Stimulated activated naive B cell treated with anti-CD40 and anti-IgM and Interleukin-4, amounts not matched to agents 10 μg/mL and 1 μg/mL and 100 μg/mL, for 72 hours (primary cell): ENCODE measurements around the gene STC2.

Source experiments
- ATAC-seq, 2 donors: fragments of 150-1000 bp; cut with Tn5 transposase; replicated peaks; 2 replicates each; pipeline ENCODE4 v1.10.0; 2021; ENCODE audit warnings: moderate library complexity in 1 of 2
- DNase-seq: peaks from one replicate; pipeline ENCODE4 v3.0.0; 2021
- H3K27ac Mint-ChIP-seq: one replicate; pipeline ENCODE4 v1.8.0; 2022; ENCODE audit warnings: mild to moderate bottlenecking, mixed read lengths
- H3K27me3 Mint-ChIP-seq, 2 donors: one replicate each; pipeline ENCODE4 v1.8.0; 2022; ENCODE audit warnings: mixed read lengths in 2 of 2
- H3K36me3 Mint-ChIP-seq, 2 donors: one replicate each; pipeline ENCODE4 v1.8.0; 2022; ENCODE audit warnings: mixed read lengths in 2 of 2, mild to moderate bottlenecking in 1 of 2
- H3K4me1 Mint-ChIP-seq, 2 donors: one replicate each; pipeline ENCODE4 v1.8.0; 2022; ENCODE audit warnings: mixed read lengths in 2 of 2, mild to moderate bottlenecking in 1 of 2
- H3K4me3 Mint-ChIP-seq, 2 donors: one replicate each; pipeline ENCODE4 v1.8.0; 2022; ENCODE audit warnings: mild to moderate bottlenecking in 2 of 2, mixed read lengths in 2 of 2, moderate library complexity in 1 of 2
- H3K9me3 Mint-ChIP-seq, 2 donors: one replicate each; pipeline ENCODE4 v1.8.0; 2022; ENCODE audit warnings: mixed read lengths in 2 of 2, mild to moderate bottlenecking in 1 of 2

Gene STC2

DNA sequence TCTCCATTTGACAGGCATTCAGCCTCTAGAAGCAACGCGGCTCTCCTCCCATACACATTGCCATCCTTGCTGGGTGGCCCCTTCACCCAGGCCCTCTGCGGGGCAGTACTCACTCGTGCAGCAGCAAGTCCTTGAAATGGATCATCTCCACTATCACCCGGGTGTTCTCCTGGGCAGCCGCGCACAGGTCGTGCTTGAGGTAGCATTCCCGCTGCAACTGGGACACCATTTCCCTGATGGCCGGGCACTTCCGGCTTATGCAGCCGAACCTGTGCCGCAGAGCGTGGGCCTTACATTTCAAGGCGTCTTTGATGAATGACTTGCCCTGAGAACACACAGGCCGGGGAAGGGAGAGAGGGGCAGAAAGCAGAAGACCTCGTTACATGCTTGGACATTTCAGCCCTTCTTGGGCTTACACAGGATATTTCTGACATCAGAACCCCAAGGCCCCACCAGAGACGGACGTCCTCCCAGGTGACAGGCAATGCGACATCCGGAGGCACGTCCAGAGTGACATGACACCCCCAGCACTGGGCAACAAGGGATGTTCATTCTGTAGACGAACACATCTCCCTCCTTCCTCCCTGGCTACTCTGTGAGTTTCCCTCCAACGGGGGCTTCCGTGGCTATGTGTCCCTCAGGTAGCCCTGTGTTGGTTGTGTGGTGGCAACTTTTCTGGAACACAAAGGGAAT, 5.0 kb downstream of the STC2 start:
- H3K36me3 Mint-ChIP-seq = peaks cover 2% of the 10 kb centered on the region in 2 donors
- no peak overlapping the region for H3K4me3 Mint-ChIP-seq
- peaks cover 67 to 76% of the 10 kb centered on the region in 2 donors for H3K27me3 Mint-ChIP-seq
- H3K9me3 Mint-ChIP-seq = peaks cover 0 to 2% of the 10 kb centered on the region in 2 donors
- no peak overlapping the region for H3K27ac Mint-ChIP-seq
- no peak for DNase-seq
- no peak for ATAC-seq
- H3K4me1 Mint-ChIP-seq = peaks cover 8 to 20% of the 10 kb centered on the region in 2 donors

DNA sequence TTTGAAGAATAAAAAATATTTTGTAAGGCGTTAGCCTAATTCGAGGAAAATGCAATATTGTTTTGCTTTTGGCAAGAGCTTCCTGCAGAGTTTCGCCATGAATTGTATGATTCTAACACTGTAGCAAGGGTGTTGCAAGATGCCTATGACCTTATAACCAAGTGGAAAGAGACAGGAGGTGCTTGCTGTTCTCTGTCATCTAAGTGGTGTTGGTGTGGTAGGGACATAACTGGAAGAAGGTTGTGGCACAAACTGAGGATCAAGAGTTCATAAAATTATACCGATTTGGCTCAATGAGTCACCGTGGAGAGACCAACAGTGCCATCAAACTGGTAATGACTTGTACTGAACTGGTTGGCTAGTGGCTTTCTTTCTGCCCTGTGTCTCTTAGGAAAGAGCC, 6.3 kb downstream of the STC2 start:
- Mint-ChIP-seq H3K27ac (no peak overlapping the region), H3K4me1 (peaks cover 4 to 10% of the 10 kb centered on the region in 2 donors), H3K27me3 (peaks cover 66 to 74% of the 10 kb centered on the region in 2 donors), H3K9me3 (peaks cover 0 to 2% of the 10 kb centered on the region in 2 donors), H3K36me3 (no peaks in the 10 kb centered on the region), H3K4me3 (no peak overlapping the region)
- ATAC-seq (no peak), DNase-seq (no peak)

DNA sequence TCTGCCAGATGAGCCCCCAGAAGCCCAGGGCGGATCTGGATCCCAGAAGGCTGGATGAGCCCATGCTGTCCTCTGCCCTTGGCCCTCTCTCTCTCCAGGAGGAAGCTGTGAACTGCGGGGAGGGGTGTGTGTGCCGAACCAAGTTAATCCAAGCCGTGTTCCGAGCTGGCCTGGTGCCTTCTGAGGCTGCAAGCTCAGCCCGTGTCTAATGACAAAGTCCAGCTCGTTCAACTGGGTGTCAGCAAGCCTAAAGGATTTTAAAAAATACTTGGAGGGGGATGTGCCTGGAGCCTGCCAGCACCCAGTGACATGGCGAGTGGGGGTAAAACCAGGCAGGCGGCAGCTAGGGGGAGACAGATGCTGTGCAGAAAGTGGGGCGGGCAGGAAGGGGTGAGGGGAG, 8.0 kb downstream of the STC2 start:
- H3K36me3 Mint-ChIP-seq = no peaks in the 10 kb centered on the region
- H3K27ac Mint-ChIP-seq = no peak overlapping the region
- H3K4me3 Mint-ChIP-seq = no peak overlapping the region
- ATAC-seq (no peak), DNase-seq (no peak)
- H3K4me1 Mint-ChIP-seq = peaks cover 4 to 10% of the 10 kb centered on the region in 2 donors
- H3K9me3 Mint-ChIP-seq = peaks cover 0 to 2% of the 10 kb centered on the region in 2 donors
- H3K27me3 Mint-ChIP-seq = peaks cover 64 to 73% of the 10 kb centered on the region in 2 donors

DNA sequence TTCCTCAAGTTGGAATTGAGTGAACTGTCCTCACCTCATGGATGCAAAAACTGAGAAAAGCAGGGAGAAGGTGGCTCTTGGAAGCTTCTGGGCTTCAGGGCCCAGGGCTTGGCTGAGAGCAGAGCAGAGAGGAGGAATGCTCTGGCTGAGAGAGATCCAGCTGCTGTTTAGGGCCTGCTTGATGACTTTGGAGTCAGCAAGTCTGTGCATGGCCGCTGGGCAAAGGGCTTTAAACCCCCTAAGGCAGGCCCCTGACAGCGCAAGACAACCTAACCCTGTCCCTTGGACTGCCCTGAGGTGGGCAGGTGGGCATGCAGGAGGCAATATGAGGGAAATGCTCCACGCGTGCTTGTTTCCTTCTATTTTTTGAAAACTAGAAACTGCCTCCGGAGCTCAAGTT, 8.6 kb downstream of the STC2 start:
- H3K9me3 Mint-ChIP-seq = peaks cover 0 to 2% of the 10 kb centered on the region in 2 donors
- H3K27ac Mint-ChIP-seq = no peak overlapping the region
- ATAC-seq (no peak), DNase-seq (no peak)
- H3K36me3 Mint-ChIP-seq = no peaks in the 10 kb centered on the region
- peaks cover 64 to 71% of the 10 kb centered on the region in 2 donors for H3K27me3 Mint-ChIP-seq
- no peak overlapping the region for H3K4me3 Mint-ChIP-seq
- H3K4me1 Mint-ChIP-seq = peaks cover under 1 to 9% of the 10 kb centered on the region in 2 donors

DNA sequence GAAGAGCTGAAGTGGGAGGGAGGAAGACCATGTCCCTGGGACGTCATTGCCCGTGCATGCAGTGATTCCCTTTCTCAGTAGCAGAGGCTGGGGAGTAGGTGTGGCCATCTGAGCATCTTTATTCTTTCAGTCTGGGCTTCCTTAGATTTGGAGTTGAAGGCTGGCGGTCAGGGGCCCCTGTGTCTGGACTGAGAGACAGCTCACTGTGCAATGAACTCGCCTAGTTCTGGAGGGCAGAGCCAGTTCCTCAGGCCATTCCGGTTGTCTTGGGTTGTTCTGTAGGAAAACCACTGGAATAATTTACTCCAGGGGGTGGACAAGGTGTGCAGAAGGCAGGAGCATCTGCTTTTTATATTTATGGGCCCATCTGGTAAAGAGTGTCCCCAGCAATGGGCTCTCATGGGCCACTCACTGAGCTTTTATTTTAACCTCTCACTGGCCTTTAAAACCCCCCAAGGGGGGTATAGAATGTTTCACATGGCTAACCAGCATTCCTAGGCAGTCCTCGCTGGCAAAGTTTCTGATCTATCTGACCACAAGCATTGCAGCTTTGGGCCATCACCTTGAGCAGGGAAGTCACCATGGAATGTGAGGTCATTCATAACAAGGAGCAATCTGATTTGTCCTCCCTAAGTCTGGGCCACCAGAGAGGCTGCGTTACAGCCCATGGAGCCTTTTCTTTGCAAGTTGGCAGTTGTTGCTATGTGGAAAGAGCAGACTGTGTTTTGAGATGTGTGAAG, 9.2 kb downstream of the STC2 start:
- H3K36me3 Mint-ChIP-seq = no peaks in the 10 kb centered on the region
- peaks cover 0 to 2% of the 10 kb centered on the region in 2 donors for H3K9me3 Mint-ChIP-seq
- no peak for ATAC-seq
- DNase-seq = no peak
- H3K27ac Mint-ChIP-seq = no peak overlapping the region
- H3K4me3 Mint-ChIP-seq = no peak overlapping the region
- H3K4me1 Mint-ChIP-seq = peaks cover 0 to 3% of the 10 kb centered on the region in 2 donors
- peaks cover 64 to 71% of the 10 kb centered on the region in 2 donors for H3K27me3 Mint-ChIP-seq

DNA sequence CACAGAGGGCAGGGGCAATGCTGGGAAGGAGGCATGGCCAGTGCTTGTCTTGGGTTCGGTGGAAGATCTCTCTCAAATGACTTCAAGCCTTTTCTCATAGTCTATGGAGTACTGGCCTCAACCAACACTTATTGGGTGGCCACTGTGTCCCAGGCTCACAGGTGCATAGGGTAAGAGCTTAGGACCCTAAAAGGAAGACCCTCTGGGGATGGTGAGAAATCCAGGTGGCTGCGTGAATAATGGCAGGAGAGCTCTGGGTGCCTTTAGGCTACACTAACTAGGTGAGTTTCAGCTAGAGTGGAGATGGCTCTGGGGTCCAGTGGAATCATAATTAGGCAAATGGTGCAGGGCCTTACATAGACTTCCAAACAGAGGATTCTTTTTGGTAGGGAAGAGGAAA, 9.9 kb downstream of the STC2 start:
- no peak overlapping the region for H3K4me3 Mint-ChIP-seq
- no peaks in the 10 kb centered on the region for H3K9me3 Mint-ChIP-seq
- ATAC-seq (no peak), DNase-seq (no peak)
- H3K27ac Mint-ChIP-seq = no peak overlapping the region
- H3K4me1 Mint-ChIP-seq = no peaks in the 10 kb centered on the region
- H3K27me3 Mint-ChIP-seq = peaks cover 61 to 67% of the 10 kb centered on the region in 2 donors
- H3K36me3 Mint-ChIP-seq = no peaks in the 10 kb centered on the region

DNA sequence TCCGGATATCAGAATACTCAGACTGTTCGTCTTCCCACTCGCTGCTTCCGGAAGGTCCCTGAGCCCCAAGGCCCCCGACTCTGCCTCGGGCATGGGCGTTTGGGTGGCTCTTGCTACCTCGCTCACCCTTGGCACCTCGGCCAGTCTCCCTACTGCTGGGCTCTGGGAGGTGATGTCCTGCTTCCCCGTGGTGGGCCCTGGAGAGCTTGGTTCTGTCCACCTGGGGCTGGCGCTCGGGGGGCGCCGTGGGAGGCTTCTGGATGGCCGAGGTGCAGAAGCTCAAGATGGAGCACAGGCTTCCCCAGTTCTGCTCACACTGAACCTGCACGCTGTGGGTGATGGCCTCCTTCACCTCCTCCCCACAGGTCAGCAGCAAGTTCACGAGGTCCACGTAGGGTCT, 10.4 kb downstream of the STC2 start:
- Mint-ChIP-seq H3K4me3 (no peak overlapping the region), H3K4me1 (no peaks in the 10 kb centered on the region), H3K9me3 (no peaks in the 10 kb centered on the region), H3K36me3 (no peaks in the 10 kb centered on the region), H3K27ac (no peak overlapping the region), H3K27me3 (peaks cover 61 to 67% of the 10 kb centered on the region in 2 donors)
- DNase-seq (no peak), ATAC-seq (no peak)

DNA sequence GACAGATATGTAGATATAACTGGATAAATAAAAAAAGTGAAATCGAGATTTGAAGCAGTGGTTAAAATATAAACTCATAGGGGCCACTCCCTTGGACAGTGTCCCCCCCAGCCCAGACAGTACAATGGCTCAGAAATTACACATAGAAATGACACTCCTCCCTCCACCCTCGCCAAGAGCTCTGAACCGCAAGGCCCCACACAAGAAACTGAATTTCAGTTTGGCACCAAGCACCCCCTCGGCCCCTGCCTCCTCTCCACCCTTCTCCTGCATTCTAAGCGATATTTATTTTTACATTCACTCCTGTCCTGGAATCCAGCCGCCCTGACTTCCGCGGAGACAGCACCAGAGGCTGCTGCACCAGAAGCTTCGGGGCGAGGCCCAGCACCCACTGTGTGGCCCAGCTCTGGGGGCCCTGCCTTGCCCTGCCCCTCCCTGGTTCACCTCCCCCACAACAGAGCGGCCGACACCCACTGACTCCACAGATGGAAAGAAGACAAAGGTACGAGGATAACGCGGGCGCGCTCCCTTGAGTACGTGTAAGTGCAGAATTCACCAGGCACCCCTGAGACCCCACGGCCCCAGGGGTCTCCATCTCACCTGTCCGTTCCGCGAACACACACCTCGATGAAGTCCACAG, 11.0 kb downstream of the STC2 start:
- H3K36me3 Mint-ChIP-seq = no peaks in the 10 kb centered on the region
- H3K27ac Mint-ChIP-seq = no peak overlapping the region
- H3K4me1 Mint-ChIP-seq = no peaks in the 10 kb centered on the region
- DNase-seq (no peak), ATAC-seq (no peak)
- H3K27me3 Mint-ChIP-seq = peaks cover 63 to 67% of the 10 kb centered on the region in 2 donors
- H3K4me3 Mint-ChIP-seq = no peak overlapping the region
- no peaks in the 10 kb centered on the region for H3K9me3 Mint-ChIP-seq

DNA sequence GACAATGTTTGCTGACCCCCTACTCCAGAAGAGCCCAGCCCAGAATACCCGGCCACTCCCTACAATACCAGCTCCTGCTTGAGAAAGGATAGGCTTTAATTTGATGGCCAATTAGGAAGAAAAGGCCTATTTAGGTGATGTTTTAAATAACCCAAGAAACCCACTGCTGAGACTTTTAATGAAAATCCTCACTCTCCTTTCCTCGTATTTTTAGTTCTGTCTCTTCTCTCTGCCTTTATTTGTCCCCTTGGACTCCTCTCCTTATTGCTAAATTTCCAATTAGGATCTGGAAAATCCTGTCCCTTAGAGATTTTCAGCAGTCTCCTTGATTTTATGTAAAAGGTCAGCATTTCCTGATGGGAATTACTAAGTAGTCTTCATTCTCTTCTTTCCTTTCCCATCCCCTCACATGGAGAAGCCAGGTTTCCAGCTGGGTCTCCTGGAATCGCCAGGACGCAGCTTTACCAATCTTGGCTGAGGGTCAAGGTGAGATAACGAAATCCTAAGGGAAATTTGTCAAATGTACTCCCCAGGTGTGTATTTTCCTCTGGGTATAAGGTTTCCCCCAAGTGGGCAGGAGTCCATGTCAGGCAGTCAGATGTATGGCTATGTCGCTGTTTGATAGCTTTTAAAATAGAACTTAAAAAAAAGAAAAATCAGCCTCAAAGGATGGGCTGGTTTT, 11.7 kb downstream of the STC2 start:
- Mint-ChIP-seq H3K4me1 (no peaks in the 10 kb centered on the region), H3K27me3 (peaks cover 71 to 74% of the 10 kb centered on the region in 2 donors), H3K9me3 (no peaks in the 10 kb centered on the region), H3K27ac (no peak overlapping the region), H3K36me3 (no peaks in the 10 kb centered on the region), H3K4me3 (no peak overlapping the region)
- no peak for DNase-seq
- ATAC-seq = no peak

DNA sequence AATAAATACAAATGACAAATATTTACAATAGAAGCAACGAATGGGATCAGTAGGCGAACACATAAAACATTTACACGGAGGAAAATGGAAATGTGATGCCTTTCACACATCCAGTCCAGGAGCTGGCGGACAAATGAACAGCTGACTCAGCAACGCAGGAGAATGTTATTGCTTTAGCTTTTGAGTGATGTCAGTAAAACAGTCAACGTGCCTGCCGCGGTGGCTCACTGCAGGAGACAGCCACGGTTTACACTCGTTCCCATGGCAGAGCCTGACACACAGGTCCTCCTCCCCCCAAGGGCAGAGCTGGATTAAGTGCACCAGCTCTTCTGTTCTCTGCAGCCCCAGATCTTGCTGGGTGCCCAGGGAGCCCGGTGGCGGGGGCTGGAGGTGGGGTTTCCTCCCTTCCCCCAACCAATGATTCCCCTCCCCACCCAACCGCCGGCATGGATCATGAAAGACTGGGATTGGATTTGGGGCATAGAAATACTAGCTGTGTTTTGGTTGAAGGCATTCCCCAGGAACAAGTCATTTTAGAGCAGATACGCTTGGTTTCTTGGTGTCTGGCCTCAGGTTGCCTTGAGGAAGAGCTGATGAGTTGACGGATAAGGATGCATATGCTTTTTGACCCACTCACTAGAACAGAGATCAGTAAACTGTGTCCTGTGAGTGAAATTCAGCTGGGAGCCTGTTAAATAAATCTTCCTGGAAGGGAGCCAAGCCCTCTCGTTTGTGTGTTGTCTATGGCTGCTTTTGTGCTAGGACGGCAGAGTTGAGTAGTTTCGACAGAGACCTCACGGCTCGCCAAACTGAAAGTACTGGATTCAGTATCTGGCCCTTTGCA, 12.5 kb downstream of the STC2 start:
- H3K27me3 Mint-ChIP-seq = peaks cover 73 to 77% of the 10 kb centered on the region in 2 donors
- DNase-seq (no peak), ATAC-seq (no peak)

DNA sequence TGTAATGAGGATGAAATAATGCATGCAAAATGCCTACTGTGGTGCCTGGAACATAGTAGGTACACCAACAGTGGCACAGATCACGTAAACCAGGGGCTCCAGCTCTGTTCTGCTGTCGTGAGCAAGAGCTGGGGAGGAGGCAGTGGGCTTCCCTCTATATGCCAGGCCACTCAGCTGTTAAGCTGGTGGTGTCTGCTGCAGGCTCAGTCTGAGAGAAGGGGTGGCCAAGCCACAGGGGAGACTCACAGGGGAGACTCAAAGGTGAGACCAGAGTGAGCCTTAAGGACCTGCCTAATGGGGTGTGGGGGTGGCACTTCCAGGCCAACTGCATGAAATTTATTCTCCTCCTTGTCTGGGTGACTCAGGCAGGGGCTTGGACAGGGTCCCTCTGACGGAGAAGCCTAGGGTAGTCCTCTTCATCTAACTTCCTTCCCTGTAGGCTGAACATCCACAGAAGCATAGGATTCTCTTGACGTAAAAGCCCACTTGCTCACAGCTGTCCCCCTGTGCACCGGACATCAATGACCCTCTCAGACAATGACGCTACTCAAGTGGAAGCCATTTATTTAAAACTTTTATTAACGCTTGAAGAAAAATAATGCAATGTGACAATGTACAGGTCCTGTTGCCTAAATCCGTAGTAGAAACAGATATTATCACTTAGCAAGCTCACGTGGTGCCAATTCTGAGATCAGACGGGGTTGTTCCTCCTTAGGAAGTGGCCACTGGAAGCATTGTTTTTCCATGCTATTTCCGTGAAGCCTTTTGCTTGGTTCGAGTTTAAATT, 13.9 kb downstream of the STC2 start:
- no peak for ATAC-seq
- Mint-ChIP-seq H3K9me3 (no peaks in the 10 kb centered on the region), H3K4me1 (no peaks in the 10 kb centered on the region), H3K4me3 (no peak overlapping the region), H3K27ac (no peak overlapping the region), H3K27me3 (peaks cover 72 to 79% of the 10 kb centered on the region in 2 donors), H3K36me3 (no peaks in the 10 kb centered on the region)
- no peak for DNase-seq

More for the DNA sequence above, 12.5 kb downstream of the STC2 start:
- Mint-ChIP-seq H3K36me3 (no peaks in the 10 kb centered on the region), H3K9me3 (no peaks in the 10 kb centered on the region), H3K27ac (no peak overlapping the region), H3K4me1 (no peaks in the 10 kb centered on the region), H3K4me3 (no peak overlapping the region)

DNA sequence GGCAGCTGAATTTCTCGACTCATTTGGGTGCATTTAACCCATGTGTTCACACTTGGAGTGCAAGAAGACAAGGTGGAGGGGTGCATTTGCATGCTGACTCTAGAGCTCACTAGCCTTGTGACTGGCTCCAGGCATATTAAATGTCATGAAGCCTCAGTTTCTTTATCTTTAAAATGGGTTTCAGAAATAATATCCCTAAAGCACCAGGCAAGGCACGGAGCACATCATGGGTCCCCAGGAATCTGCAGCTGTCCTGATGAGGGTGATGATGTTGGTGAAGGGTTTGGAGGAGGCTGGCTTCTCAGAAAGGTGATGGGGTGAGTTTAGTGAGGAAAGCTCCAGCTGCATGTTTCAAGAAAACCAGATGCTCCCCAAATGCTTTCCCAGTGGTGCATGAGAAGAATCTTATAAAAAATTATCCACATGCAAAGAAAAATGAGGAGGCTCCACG, 14.8 kb downstream of the STC2 start:
- ATAC-seq = no peak
- peaks cover 67 to 77% of the 10 kb centered on the region in 2 donors for H3K27me3 Mint-ChIP-seq

DNA sequence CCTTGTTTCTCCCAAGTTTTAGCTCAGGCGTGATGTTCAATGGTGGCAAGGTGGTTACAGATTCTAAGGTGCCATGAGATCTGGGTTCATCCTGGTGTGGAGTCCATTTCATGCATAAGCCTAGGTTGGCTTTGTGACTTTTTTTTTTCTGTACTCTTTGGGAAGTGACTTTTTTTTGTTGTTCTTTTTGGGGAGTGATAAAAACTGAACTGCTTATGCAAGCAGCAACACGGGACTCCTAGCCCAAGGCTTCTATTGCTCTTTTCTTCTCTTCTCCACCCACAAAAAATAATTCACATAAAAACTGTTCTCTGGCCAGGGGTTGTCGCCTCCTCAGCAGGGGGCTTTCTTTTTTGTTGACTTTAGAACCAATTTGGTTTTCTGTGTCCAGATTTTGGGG, 15.4 kb downstream of the STC2 start:
- peaks cover 2% of the 10 kb centered on the region in 2 donors for H3K9me3 Mint-ChIP-seq
- no peaks in the 10 kb centered on the region for H3K36me3 Mint-ChIP-seq

More for the DNA sequence above, 14.8 kb downstream of the STC2 start:
- Mint-ChIP-seq H3K4me3 (no peak overlapping the region), H3K36me3 (no peaks in the 10 kb centered on the region), H3K4me1 (no peaks in the 10 kb centered on the region), H3K27ac (no peak overlapping the region), H3K9me3 (no peaks in the 10 kb centered on the region)
- DNase-seq = no peak

More for the DNA sequence above, 15.4 kb downstream of the STC2 start:
- no peak for ATAC-seq
- Mint-ChIP-seq H3K4me3 (no peak overlapping the region), H3K27me3 (peaks cover 63 to 73% of the 10 kb centered on the region in 2 donors), H3K4me1 (no peaks in the 10 kb centered on the region), H3K27ac (no peak overlapping the region)
- no peak for DNase-seq
